Stimulated activated CD8-positive, alpha-beta memory T cell treated with anti-CD3 and anti-CD28 coated beads, Interleukin-15, amount 100 ng/mL, for 48 hours (primary cell): ENCODE results near the gene EXPH5.
"Not testable (repeated sequence)": the region's sequence is repeated elsewhere in the genome, so short reads cannot be mapped to it uniquely, and the experiment has no call there.

Experiments
- DNase-seq, 2 donors: peaks; one replicate each; pipeline ENCODE4 v3.0.0-alpha.2; 2020; ENCODE audit warnings: low read depth in 2 of 2

The EXPH5 gene

GRCh38 chr11:108606070-108606469, 12.5 kb upstream of the EXPH5 start:
- no peak for DNase-seq

- not testable (repeated sequence) for DNase-seq
These were observed 9.2 kb upstream of the EXPH5 start for GRCh38 chr11:108602818-108603217.

- no peak for DNase-seq
These were observed 7.6 kb upstream of the EXPH5 start for GRCh38 chr11:108601150-108601549.

DNA sequence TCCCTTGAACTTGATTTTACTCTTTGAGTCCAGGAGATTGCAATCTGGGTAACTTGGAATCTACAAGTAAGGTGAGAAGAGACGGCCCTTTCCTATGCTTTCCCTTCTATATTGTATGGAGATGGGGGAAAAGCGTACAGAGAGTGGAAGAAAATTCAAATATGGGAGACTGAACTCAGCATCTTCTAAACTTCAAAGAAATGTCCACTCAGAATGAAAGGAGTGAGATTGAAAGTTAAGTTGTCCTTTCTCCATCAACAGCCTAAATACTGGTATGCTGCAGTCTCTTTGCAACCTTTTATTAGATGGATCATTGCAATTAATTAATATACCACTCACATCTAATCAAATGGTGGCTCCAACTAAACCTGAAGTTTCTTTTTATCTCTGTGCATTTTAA, 6.4 kb upstream of the EXPH5 start:
- DNase-seq = no peak

DNA sequence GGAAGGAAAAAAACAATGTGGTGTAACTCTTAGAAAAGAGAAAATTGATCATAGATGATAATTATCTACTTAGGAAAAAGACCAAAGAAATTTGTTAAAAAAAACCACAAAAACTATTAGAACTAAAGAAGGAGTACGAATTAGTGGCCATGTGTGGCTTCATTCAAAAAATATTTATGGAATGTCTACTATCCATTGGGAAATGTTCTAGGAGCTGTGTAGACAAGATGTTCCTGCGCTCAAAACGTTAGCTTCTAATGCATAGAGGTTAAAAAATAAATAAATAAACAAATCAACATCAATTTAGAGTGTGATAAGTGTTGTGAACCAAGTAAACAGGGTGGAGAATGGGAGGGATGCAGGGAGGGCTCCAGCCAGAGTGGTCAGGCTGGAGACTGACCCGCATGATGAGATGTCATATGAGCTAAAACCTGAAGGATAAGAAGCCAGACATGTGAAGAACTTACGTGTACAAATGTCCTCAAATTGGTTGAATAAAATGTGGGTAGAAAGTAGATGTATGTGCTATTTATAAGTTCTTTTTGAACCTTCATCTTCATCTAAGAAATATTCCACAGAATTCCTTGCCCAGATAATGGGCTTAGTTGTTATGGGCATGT, 4.3 kb upstream of the EXPH5 start:
- no peak for DNase-seq

DNA sequence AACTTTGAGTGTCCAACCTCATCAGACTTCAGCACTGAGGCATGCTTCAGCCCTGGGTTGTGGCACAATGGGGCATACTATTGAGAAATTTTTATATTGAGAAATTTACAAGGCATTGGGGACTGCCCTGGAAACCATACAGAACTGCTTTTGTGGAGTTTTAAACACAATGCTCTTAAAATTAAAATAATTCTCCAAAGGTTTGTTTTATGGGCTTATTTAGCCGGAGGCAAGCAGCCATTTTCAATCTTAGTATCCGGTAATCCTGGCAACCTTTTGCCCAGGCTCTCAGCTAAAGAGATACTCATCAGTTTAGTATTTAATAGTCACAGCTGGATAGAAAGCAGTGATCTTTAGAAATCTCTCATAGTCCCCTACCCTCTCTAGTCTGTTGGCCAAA, 3.1 kb upstream of the EXPH5 start:
- no peak for DNase-seq

GRCh38 chr11:108593923-108594434, 411 bp upstream of the EXPH5 start:
- DNase-seq = no peak

GRCh38 chr11:108592591-108593213, 866 bp downstream of the EXPH5 start:
- peak; percentile 10 to 18 for DNase-seq

GRCh38 chr11:108591893-108592292, 1.7 kb downstream of the EXPH5 start:
- no peak for DNase-seq

GRCh38 chr11:108589136-108589535, 4.4 kb downstream of the EXPH5 start:
- DNase-seq = no peak

GRCh38 chr11:108588287-108588686, 5.3 kb downstream of the EXPH5 start:
- no peak for DNase-seq

DNA sequence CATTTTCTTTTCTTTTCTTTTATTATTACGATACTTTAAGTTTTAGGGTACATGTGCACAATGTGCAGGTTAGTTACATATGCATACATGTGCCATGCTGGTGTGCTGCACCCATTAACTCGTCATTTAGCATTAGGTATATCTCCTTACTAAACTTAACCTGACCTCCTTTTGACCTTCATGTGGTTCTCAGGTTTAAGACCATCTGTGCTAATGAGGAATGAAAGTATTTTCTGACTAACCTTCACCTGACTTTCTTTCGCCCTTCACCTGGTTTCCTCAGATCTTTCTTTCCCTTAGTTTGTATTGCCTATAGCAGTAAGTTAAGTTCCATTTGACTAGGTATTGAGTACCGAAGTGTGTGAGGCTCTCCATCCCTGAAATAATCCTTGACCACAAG, 6.5 kb downstream of the EXPH5 start:
- DNase-seq = no peak

DNA sequence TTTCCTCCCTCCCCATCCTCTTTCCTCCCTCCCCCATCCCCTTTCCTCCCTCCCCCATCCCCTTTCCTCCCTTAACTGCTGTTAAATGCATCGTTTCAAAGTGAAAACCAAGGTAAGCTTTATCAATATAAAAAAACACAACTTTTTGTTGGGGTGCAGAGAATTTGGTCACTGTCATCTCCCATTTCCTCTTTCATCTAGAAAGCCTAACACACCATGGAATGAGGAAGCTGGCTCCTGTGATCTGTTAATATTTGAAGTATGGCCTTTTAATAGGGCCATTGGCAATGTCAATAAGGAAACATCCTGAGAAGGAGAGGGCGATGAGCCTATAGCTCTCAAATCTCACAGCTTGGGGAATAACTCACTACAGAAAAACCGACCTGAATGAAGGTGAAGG, 7.0 kb downstream of the EXPH5 start:
- DNase-seq = no peak

DNA sequence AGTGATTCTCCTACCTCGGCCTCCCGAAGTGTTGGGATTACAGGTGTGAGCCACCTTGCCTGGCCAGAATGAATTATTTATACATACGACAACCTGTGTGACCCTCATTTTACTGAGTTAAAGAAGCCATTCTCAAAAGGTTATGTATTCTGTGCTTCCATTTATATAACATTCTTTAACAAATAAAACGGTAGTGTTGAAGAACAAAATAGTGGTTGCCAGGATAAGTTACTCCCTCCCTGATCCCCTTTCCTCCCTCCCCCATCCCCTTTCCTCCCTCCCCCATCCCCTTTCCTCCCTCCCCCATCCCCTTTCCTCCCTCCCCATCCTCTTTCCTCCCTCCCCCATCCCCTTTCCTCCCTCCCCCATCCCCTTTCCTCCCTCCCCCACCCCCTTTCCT, 7.4 kb downstream of the EXPH5 start:
- DNase-seq = not testable (repeated sequence)

GRCh38 chr11:108584973-108585372, 8.6 kb downstream of the EXPH5 start:
- DNase-seq = no peak

GRCh38 chr11:108580645-108581044, 12.9 kb downstream of the EXPH5 start:
- DNase-seq = no peak

GRCh38 chr11:108580043-108580442, 13.5 kb downstream of the EXPH5 start:
- no peak for DNase-seq

GRCh38 chr11:108576523-108576922, 17.0 kb downstream of the EXPH5 start:
- no peak for DNase-seq

- DNase-seq = no peak
These were observed 18.9 kb downstream of the EXPH5 start for GRCh38 chr11:108574675-108575074.

- no peak for DNase-seq
These were observed 22.6 kb downstream of the EXPH5 start for GRCh38 chr11:108571001-108571400.

DNA sequence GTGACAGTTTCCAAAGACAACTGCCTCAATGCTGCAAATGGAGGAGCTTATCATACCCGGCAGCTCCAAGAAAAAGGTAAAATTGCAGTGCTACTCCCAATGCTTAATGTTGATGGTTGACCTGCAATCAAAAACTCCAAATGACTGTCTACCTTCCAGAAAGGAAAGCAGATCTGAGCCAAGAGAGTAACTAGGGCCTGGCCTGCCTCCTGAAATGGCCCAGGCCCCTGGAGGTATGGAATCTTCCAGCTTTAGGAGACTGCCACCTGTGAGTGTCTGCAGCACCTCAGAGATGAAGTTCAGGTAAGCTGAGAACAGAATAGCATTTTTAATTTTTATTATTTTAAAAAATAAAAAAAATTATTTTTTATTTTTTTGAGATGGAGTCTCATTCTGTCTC, 23.7 kb downstream of the EXPH5 start:
- no peak for DNase-seq

DNA sequence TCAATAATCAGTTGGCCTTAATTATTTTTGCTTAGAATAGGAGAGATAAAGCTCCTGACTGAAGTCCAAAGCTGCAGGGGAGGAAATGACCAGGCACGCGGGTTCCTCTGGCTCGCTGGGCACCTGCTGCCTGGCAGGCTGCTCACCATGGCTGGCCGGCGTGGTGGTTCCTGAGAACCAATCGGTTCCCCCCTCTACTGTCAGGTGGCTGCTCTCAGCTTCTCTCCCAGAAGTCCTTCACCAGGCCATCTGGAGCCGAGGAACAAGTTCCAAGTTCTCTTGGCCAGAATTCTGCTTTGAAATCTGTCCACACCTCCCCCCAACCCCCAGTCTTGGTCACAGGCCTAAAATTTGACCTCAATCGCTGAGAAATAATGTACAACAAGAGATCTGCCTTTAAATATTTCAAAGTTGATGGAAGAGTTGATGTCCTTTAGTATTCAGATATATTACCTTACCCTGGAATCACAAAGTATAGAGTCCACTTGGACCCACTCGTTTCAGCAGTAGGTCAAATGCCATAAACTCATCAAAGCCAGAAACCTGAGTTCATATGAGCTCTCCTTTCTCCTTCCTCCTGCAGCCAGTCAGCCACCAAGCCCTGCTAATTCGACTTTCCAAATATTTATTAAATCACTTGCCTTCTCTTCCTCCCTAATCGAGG, 25.2 kb downstream of the EXPH5 start:
- no peak for DNase-seq

DNA sequence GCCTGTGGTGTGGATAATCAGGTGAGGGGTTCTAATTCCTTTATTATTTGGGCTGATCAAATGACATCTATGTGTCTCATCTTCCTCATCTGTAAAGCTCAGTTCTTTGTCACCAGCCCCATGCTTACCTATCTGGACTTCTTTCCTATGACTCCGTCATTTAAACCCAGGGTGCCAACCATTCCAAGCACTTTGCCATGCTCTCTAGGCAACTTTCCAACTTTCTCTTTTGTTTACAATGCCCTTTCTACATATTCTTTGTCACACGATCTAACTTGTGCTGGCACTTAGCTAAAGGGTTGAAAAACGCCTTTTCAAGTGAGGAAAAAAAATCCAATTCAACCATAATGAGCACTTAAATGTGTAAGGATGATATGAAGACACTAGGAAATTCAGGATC, 27.9 kb downstream of the EXPH5 start:
- no peak for DNase-seq
